ENCODE data around the gene SORCS2. TPM values are rescaled to one million over a fixed set of nuclear protein-coding genes. Genes with fewer than 3 reads are reported as not detected.
A peak's percentile ranks its signal among the peaks of the same experiment; 100 is the strongest.

The SORCS2 gene
- total and polyA plus RNA-seq, 2 of the 4 experiments (the other 2 are of a cell fraction) = 0.36 to 0.62 TPM

DNA sequence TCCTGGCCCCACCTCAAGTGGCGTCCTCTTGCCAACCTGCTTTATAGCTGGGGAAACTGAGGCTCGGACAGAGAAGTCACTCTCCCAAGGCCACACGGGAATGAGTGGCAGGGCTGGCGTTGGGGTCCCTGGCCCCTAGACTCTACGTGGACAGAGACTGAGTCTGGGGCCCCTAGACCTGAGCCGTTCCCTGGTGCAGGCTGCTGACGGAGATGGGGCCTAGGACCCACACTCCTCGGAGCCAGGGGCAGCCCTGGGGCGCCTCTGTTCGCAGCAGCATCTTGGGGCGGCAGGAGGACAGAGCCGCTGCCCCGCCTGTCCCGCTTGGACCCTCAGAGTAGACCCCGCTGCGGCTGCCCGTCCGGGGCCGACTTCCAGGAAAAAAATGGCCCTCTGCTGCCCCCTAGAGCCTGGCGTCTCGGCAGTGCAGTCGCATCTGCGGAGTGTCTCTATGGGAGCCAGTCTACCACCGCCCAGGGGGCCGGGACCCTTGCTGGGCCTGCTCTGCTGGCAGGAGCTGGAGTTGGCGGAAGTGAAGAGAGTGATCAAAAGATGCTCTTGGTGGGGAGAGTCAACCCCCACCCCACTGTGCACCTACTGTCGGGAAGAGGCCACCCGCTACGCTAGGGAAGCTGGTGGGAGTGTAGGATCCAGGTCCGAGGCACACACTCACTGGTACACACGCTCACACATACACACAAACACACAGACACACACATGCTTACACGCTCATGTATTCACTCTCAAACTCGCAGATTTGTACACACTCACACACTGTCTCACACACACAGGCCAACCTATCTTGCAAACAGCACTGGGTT, 527.2 kb downstream of the SORCS2 start:
- intact Hi-C loops (cut with micrococcal nuclease) (loop anchor here (1.0 kb wide), 1 partner anchor 527 kb away; the partner anchor contains the start of gene SORCS2), dilution Hi-C loops (cut with HindIII; ENCODE audit: low sequenced_read_pairs, unreplicated experiment) (no loop called here), in situ Hi-C loops (cut with MboI; ENCODE audit: low sequenced_read_pairs) (loop anchor here (10.0 kb wide), 1 partner anchor 525 kb away; the partner anchor contains the start of gene SORCS2)
- no peak overlapping the region for H4K8ac ChIP-seq (ENCODE audit: low read depth in 2 of 2, low read length in 2 of 2)
- no TSS peak for BruUV-seq (replicated peaks)
- ChIA-PET CTCF (interaction anchor here (0.8 to 0.9 kb wide), 2 partner anchors 9 to 23 kb away, joined by 3 to 4 read pairs; no protein-coding TSS in a partner anchor), POLR2A (ENCODE audit: unreplicated experiment) (no interaction called here)
- H3K36me3 ChIP-seq (ENCODE audit: control insufficient read depth, insufficient read depth, low read length) = no peaks in the 10 kb centered on the region
- H3K9me1 ChIP-seq (ENCODE audit: insufficient read depth, low read length) = no peaks in the 10 kb centered on the region
- peak overlapping the region; percentile 66 for H2AFZ ChIP-seq (replicated peaks; ENCODE audit: low read length, poor library complexity)
- no peaks in the 10 kb centered on the region for H3K9me3 ChIP-seq (ENCODE audit: control insufficient read depth, insufficient read depth, low read length)
- TF ChIP-seq RAD21 (IDR thresholded peaks at IDR 0.05; ENCODE audit: low read length) (peak; percentile 79), SMC3 (IDR thresholded peaks at IDR 0.05; ENCODE audit: low read depth, low read length) (peak; percentile 77), CEBPB (IDR thresholded peaks at IDR 0.05; ENCODE audit: low read depth, low read length) (no peak)
- TF ChIP-seq, protein P1, sequence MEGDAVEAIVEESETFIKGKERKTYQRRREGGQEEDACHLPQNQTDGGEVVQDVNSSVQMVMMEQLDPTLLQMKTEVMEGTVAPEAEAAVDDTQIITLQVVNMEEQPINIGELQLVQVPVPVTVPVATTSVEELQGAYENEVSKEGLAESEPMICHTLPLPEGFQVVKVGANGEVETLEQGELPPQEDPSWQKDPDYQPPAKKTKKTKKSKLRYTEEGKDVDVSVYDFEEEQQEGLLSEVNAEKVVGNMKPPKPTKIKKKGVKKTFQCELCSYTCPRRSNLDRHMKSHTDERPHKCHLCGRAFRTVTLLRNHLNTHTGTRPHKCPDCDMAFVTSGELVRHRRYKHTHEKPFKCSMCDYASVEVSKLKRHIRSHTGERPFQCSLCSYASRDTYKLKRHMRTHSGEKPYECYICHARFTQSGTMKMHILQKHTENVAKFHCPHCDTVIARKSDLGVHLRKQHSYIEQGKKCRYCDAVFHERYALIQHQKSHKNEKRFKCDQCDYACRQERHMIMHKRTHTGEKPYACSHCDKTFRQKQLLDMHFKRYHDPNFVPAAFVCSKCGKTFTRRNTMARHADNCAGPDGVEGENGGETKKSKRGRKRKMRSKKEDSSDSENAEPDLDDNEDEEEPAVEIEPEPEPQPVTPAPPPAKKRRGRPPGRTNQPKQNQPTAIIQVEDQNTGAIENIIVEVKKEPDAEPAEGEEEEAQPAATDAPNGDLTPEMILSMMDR (conservative IDR thresholded peaks at IDR 0.05; ENCODE audit: low read depth, low read length) = peak; percentile 73
- H3K14ac ChIP-seq (replicated peaks; ENCODE audit: low read depth, low read length) = no peak overlapping the region
- H3K4me1 ChIP-seq (ENCODE audit: control insufficient read depth, insufficient read depth, low read length) = no peaks in the 10 kb centered on the region
- H2BK5ac ChIP-seq (ENCODE audit: low read depth, low read length, poor library complexity, severe bottlenecking) = no peak overlapping the region
- H3K27ac ChIP-seq (ENCODE audit: insufficient read depth, low read length) = no peak overlapping the region
- H3K56ac ChIP-seq (ENCODE audit: extremely low read depth, insufficient read depth, low read length) = no peak overlapping the region
- no peak overlapping the region for H3K4ac ChIP-seq (ENCODE audit: low read depth, low read length)
- H3K4me3 ChIP-seq (ENCODE audit: insufficient read depth, low read depth, low read length) = no peak overlapping the region
- no peak overlapping the region for H2BK120ac ChIP-seq (ENCODE audit: low read depth, low read length)
- no peaks in the 10 kb centered on the region for H3K79me1 ChIP-seq (ENCODE audit: low read depth in 1 of 2, low read length in 2 of 2)
- no peak overlapping the region for H2BK20ac ChIP-seq (ENCODE audit: low read depth, low read length)
- H3K4me2 ChIP-seq (ENCODE audit: low read depth, low read length) = no peak overlapping the region
- no peak overlapping the region for H3K23ac ChIP-seq (ENCODE audit: low read depth, low read length)
- no peak overlapping the region for H4K91ac ChIP-seq (ENCODE audit: insufficient read depth, low read depth, low read length)
- no peak overlapping the region for H3K18ac ChIP-seq (ENCODE audit: low read depth, low read length)
- DNase-seq (no peak), ATAC-seq (ENCODE audit: low read depth) (peak; percentile 90)
- H4K20me1 ChIP-seq (ENCODE audit: insufficient read depth, low read length) = no peaks in the 10 kb centered on the region
- H3K27me3 ChIP-seq (ENCODE audit: control insufficient read depth, insufficient read depth, low read length) = peaks cover 31% of the 10 kb centered on the region
- H2BK15ac ChIP-seq (ENCODE audit: low read depth, low read length) = no peak overlapping the region
- H2AK9ac ChIP-seq (replicated peaks; ENCODE audit: low read depth, low read length, poor library complexity) = no peak overlapping the region
- no peak overlapping the region for H4K5ac ChIP-seq (ENCODE audit: low read depth, low read length)
- H3K9ac ChIP-seq (ENCODE audit: low read depth, low read length) = no peak overlapping the region
- no peak overlapping the region for H2AK5ac ChIP-seq (ENCODE audit: low read depth, low read length)
- 11% methylated on average over 17 of the region's 33 CpGs; no CpG with 5 or more reads in 1 of the 2 experiments for WGBS, 2 experiments (ENCODE audit: extremely low coverage in 2 of 2, insufficient read length in 1 of 2)
